Activated effector memory CD4-positive, alpha-beta T cell treated with Interleukin-2 at 50 U/mL for 16 hours (primary cell): ENCODE measurements around the gene RPS21.

ENCODE experiments used
- DNase-seq: peaks from one replicate; pipeline ENCODE4 v3.0.0-alpha.2; 2020

RPS21 gene

DNA sequence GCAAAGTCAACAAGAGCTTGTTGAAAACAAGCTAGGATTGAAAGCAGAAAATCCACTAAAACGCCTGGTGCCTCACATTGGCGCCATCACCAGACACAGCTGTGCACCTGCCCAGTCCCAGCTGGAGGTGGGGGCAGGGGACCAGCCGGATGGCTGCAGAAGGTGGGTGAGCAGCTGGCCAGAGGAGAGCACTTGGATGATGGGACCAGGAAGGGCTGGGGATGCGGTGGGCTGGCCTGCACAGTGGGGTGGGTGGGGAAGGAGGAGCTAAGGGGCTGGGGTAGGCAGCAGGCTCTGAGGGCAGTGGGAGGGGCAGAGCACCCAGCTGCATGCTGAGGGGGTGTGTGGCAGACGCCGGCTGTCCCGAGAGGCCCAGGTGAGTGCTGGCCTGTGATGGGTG, 13.1 kb downstream of the RPS21 start:
- DNase-seq: no peak

DNA sequence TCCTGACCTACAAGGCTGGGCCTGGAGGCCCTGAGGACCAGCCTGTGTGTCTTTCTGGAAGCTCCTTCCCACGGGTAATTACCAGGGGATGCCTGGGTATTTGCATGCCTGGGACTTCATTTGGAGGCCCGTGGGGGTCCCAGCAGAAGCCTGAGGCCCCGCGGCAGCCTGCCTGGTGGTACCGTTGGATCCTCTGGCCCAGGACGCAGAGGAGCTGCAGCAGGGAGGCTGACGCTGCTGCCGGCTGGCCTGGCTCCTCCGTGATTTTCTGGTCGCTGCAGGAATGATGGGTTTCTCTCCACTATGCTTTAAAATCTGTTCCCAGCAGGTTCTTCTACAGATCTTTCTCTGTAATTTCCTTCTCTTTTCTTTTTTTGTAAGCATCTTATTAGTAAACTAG, 13.6 kb downstream of the RPS21 start:
- no peak for DNase-seq

DNA sequence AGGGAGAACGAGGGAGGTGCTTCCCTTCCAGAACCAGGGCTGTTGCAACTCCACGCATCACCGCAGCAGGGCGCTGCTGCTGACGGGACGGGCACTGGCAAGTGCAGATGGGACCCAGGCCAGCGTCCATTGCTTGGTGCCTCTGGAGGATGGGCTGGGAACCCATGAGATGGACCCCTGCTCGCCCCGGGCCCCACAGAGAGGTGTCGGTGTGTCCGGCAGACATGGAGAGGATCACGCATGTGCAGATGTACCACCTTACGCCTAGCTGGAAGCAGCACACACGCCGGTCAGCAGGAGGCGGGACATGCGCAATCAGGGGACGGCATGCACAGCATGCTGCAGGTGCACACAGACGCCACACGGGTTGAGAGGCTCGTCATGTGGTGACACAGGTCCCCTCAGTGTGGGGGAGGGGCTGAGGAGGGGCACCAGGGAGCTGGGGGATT, 14.5 kb downstream of the RPS21 start:
- no peak for DNase-seq

DNA sequence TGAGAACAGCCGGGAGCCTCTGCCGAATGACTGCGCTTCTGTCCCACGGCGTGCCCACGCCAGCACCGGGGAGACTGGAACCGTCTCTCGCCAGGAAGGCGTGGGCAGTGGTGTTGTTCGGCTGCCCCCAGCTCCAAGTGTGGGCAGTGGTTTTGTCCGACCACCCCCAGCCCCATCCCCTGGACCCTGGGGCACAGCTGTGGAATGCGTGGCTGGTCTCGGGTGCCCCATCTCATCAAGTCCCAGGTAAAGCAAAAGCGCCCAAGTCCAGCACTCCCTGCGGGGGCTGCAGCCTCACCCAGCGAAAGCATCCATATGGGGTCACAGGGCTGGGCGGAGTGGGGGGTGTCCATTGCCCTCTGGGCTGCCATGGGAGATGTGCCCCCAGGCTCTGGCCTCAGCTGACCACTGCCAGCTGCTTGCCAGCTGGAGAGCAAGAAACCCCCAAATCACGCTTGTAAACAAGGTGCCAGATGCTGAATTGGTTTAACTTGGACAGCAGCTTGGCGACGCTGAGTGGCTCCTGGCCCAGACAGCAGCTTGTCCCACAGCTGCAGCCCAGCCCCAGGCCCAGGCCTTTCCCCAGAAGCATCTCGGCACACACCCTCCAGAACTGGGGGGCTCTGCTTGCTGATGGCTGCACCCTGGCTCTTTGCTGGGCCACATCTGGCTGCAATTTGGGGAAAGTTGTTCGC, 15.7 kb downstream of the RPS21 start:
- no peak for DNase-seq

DNA sequence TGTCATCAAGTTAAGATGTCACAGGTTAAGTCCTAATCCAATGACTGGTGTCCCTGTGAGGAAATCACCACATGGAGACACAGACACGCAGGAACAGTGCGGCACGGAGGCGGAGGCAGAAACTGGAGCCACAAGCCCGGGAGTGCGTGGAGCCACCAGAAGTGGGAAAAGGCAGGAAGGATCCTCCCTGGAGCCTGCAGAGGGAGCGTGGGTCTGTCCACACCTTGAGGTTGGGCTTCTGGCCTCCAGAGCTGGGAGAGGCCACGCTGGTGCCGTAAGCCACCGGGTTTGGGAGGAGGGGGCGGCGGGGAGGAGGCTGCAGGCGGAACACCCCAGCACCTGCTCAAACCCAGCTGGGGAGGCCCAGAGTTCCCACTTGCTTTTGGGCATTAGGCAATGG, 16.4 kb downstream of the RPS21 start:
- DNase-seq: no peak

DNA sequence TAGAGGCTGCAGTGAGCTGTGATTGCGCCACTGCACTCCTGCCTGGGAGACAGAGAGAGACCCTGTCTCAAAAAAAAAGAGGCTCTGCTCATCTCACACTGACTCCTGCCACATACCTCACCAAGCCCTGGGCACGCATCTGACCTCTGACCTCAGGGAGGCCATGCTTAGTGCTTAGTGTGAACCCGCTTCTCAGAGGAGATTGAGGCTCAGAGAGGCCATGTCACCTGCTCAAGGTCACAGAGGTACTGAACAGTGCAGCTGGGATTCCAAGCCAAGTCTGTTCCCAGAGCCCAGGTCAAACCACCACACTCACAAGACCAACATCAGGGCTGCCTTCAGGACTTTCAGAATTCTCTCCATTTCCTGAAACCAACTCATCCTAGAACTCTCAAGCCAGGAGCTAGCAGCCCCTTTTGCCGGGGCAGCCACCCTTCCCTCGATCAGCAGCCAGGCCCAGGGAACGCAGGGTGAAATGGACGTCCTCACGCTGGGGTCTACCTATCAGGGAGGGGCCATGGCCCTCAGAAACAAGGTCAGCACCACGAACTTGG, 17.3 kb downstream of the RPS21 start:
- DNase-seq: no peak

DNA sequence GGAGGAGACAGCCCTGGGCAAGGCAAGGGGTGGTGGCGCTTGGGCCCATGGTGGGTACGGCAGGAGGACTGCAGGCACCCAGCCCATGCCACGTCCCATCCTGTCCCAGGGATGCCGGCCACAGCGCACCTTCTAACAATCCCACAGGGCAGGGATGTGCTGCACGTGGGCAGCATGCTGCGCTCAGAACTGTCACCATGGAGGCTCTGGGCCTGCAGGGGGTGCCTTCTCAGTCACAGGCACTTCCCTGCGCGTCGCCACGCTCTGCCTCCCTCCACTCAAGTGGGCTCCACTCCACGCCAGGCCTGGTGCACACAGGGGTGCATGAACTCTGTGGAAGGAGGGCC, 17.8 kb downstream of the RPS21 start:
- no peak for DNase-seq

DNA sequence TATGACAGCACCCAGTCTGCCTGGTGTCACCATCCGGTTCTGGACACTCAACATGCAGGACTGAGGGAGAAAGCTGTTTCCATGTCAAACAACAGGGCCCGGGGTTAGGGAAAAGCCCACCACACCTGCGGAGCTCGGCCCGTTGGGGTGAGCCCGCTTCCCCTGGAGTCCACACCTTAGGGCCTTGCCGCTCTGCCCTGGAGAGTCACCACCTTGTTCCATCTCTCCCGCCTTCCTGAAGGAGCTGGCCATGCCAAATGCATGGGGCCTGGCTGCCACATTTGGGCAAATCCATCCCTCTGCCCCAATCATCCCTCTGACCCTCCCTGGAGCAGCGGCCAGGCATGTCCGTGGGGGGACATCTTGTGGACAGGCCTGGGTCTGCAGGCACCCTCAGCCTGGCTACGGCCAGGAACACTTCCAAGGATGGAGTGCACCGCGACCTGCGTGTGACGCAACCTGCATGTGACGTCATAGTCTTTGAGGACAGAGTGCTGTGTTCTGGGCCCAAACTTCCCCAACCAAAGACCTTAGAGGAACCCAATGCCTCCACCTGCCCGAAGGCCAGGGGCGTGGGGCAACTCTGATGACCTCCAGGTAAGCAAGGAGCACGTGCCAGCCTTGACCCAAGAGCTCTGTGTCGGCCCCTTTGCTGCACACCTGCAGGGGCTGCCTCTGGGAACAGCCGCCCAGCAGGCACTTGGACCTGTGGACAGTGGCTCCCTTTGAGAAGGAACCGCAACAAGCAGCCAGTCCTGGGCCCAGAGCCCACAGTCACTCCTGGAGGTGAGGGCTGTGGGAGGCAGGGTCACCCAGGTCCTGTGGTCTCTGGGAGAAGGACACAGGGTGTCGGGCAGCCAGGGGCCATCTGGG, 18.4 kb downstream of the RPS21 start:
- DNase-seq: no peak

DNA sequence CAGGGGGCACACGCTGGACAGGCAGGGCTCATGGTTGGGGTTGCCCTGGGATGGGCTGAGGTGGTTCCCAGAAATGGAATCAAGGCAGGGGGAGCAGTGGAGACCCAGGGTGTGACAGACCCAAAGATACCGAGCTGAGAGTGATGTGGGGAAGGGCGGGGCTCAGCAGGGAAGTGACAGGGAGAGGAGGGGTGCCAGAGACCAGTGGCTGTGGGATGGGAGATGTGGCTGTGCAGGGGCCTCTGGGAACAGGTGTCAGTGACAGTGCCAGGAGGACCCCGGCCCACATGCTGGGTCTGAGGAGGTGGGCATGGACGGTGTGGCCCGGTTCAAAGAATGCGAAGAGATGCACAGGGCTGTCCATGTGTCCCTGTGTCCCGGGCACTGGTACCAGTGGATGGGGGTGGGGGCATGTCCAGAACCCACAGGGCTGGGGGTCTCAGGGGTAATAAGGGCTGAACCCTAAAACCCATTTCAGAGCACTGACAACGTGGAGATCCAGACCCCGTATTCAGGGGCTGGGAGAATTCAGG, 19.1 kb downstream of the RPS21 start:
- DNase-seq: no peak

DNA sequence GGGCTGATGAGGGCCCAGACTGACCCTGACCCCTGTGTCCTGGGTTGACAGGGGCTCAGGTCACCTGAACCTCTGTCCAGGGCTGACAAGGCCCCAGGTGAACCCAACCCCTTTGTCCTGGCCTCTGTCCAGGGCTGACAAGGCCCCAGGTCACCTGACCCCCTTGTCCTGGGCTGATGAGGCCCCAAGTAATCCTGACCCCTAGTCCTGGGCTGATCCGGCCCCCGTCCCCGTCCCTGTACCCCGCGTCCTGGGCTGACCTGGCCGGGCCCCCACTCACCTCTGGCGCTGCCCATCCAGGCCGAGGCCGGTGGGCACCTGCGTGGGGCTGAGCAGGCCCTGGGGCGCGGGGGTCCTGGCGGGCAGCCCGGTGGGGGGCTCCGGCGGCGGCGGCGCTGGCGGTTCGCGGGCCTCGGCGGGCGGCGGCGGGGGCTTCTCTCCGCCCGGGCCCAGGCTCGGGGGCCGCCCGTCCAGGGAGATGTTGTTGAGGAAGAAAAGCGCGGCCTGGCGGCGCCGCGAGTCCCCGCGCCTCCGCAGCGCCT, 19.8 kb downstream of the RPS21 start:
- no peak for DNase-seq

DNA sequence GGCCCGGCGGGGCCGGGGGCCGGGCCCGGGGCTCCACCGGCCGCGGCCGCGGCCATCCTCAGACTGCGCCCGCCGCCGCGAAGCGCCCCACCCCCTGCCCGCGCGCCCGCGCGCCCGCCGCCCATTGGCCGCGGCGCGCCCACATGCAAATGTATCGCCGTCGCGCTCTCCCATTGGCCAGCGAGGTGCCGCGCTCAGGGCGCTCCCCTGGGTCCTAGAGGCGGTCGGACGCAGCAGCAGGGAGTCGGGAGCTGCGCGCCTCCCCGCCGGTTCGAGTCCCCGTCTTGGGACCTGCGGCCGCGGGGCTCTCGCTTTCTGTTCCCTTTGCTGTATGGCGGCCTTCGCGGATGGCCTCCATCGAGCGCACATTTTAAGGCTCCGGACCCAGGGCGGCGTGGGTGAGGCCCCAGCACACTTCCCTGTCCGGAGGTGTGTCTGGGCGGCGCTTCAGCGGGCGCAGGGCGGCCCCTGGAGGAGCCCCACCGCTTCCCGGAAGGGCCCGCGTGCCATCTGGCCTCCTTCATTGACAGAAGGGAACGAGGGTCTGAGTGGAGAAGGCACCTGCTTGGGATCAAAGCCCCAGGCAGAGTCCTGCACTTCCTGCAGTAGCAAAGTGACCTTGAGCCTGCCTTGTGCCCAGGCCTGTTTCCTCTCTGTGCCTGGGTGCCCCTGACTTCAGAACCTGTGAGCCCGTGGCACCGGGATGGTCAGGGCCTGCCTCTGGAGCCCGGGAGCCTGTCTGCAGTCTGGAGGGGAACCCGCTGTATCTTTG, 20.5 kb downstream of the RPS21 start, which contains the start of gene CABLES2:
Gene CABLES2 (minus strand): TSS at position 65 of the 772 bp plus-strand sequence. CDS start 9 bp downstream, at position 56.
- DNase-seq: peak; percentile 87

DNA sequence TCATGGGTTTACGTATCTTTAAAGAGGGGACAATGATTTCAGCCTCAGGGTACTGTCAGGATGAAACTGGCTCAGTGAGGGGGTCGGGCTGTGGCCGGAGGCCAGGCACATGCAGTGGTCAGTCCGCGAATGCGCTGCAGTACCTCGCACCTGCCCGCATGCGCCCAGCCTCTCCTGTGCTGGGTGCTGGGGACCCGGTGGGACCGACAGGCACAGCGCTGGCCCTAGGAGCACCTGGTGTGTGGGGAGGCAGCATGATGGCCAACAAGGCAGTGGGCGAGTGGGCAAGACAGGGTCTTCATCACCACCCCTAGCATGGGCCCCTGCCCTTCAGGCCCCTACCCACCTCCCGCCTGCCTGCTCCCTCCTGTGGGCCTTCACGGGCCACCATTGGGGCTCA, 21.2 kb downstream of the RPS21 start:
- DNase-seq: no peak

DNA sequence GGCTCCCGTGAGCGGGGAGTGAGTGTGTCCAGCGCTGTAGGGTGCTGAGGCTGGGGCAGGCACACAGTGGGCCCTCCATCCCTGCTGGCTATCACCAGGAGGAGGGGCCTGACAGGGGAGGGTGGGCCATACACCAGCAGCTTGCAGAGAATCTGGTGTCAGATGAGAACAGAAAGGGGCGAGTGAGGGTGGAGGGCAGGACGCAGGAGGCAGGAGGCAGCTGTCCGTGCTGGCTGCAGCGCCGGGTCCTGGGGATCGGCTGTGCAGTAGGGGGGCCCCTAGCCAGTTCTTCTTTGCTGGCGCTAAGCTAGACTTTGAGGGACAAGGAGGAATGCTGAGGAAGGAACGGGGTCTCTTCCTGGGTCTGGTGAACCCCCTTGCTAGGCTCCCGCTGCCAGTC, 21.7 kb downstream of the RPS21 start:
- DNase-seq: no peak

DNA sequence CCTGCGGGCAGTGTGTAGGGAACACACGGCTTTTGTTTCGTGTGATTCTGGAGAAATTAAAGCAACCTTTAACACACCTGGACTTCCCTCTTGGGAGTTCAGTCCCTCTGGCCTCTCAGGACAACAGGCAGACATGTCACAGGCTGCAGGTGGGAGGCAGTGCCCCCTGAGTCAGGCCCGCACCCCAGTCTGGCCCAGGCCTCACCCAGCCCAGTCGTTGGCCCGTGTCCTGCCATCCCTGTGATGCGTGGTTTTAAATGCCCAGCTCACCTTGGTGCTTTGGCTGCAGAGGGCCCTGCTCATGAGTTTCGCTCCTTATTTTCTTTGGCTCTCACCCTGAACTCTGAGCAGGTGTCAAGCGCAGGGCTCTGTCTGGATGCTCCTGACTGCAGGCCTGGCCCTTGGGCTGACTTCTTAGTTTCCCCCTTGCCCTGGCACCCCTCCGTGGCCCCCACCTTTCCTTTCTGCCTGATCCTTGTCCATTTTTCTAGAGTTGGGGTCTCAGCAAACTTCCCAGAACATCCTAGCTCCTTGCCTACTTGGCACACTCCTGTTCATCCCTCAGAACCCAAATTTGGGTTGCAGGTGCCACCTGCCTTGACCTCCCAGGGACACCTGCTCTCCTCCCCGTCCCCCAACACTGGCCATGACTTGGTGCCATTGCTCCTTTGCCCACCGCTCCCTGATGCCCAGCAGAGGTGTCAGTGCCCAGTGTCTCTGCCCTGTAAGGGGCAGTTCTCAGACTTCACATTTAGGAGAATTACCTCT, 22.4 kb downstream of the RPS21 start:
- no peak for DNase-seq

DNA sequence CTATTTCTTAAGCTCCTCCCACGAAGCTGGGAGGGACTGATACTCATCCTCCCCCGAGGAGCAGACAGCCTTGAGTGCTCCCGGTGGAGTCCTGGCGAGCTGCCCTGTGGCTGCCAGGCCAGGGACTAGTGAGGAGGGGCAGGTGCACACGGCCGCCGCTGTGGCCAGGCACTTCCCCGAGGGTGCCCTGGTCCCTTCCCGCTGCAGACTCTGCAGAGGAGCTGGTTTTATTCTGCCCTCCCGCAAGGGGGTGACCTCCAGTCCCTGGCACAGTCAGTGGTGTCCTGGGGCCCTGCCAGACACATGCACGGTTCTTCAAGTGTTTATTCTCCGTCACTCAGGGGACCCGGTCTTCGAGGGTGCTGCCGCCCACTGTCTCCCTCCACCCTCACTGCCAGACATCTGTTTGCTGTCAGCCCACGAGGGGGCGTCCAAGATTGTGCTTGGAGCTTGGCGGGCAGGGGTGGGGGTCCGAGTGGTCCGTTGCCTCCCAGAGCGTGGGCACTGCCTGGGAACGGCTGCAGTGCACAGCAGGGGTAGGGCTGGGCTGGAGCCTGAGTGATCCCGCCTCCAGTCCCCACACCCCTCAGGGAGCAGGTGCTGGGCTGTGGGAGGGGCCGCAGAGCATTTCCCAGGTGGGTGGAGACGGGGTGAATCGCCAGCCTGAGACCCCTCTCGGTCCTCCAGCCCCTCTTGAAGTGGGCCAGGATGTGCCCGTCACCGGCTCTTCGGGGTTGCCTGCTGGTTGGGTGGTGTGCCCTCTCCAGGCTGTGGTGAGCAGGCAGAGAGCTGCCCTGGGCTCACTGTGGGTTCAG, 23.2 kb downstream of the RPS21 start:
- no peak for DNase-seq

DNA sequence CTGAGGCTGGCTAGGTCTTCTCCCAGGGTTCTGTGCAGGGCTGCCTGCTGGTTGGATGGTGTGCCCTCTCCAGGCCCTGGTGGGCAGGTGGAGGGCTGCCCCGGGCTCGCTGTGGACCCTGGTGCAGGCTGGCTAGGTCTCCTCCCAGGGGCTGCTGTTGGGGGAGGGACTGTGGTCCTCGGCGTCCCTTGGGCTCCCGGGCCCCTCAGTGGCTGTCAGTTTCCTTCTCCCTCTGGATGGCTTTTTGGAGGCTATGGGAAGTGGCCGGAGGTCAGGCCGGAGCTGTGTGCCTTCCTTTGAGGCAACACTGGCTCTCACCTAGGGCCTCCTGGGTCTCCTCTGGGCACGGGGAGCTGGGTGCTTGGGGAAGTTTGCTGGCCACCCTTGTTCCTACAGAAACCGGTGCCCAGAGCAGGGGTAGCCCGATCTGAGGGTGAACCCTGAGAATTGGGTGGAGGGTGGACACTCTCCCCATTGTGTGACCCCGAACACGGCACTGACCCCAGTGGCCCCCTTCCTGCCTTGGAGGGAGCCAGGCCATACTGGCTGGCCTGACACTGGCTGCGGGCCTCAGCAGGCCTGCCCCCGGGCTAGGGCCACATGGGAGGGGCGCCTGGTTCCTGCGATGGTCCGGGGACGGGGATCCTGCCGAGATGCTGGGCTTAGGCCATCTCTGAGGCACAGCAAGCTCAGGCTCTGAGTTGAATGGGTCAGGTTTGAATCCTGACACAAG, 24.0 kb downstream of the RPS21 start:
- no peak for DNase-seq

DNA sequence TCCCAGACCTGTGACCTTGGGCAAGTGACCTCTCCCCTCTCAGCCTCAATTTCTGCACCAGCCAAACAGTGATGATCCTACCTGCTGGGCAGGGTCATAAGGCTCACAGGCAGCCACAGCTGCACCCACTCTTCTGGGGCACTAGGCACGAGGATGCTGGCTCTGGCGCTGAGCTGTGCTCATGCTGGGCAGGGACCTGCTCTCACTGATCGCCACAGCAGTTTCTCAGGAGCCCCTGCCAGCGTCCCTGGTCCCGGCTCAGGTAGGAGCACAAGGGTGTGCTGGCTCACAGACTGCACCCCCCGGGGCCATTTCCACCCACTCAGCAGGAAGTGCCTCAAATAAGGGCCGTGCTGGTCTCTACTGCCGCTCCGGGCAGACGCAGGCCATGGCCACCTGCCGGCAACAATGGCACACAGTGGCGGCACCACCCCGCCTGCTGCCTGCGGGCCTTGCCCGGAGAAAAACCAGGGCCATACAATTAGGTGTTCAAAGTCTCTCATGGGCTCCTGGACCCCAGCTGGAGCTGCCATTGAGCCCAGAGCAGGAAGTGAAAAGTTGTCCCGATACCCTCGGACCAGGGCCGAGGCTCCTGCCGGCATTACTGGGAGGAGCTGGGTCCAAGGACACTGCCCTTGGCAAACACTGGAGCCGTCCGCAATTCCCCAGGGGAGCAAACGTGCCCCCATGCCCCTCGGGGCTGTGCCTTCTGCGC, 24.7 kb downstream of the RPS21 start:
- DNase-seq: no peak

DNA sequence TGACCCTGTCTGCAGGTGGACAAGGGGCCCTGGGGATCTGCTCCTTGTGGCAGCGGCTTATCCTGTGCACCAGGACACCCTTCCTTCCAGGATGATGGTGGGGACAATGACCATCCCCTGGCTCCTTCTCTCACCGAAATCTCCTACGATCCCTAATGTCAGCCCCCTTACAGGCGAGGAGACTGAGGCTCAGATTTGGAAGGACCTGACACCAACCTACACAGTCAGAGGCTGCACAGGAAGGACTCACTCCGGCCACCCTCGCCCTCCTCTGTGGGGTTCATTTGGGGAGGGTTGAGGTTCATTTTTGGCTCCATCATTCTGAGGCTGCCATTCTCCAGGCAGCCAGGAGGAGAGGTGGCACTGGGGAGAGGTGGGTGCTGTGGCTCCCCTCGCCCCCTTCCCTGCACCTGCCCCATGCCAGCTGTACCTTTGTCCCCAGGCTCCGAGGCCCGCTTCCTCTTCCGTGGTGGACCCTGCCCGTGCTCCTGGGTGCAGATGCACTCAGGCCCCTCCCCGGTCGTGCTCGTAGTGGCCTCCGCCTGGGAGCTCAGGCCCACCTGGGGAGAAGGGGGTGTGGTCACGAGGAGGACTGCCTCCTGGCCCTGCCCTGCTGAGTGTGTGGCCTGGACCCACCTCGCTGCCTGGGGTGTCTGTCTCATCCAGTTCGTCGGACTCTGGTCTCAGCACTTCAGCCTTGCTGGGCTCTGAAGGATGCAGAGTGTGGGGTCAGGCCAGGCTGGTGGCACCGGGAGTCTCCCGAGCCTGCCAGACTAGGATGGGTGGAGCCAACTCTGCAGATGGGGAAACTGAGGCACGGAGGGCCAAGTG, 25.5 kb downstream of the RPS21 start:
- no peak for DNase-seq
